Mesenchymal stem cell (in vitro differentiated cells and primary cell): ENCODE data around the gene IL17RC. TPM values are rescaled to one million over a fixed set of nuclear protein-coding genes. Genes with fewer than 3 reads are reported as not detected.
A peak's percentile ranks its signal among the peaks of the same experiment; 100 is the strongest.

ENCODE experiments used
- DNase-seq: peaks from one replicate; pipeline ENCODE4 v3.0.0-alpha.2; 2013
- H2AFZ ChIP-seq: one replicate; pipeline ENCODE4 v1.6.1; 2013; ENCODE audit warnings: low read depth, mild to moderate bottlenecking, control low read depth, inconsistent platforms, low read length, moderate library complexity
- H2AK5ac ChIP-seq: 2 replicates; pipeline ENCODE4 v1.6.1; 2013; ENCODE audit warnings: low read length, moderate library complexity, mild to moderate bottlenecking, inconsistent platforms; ENCODE audit not compliant: severe bottlenecking
- H2BK120ac ChIP-seq: one replicate; pipeline ENCODE4 v1.6.1; 2013; ENCODE audit warnings: low read depth, mild to moderate bottlenecking, inconsistent platforms, low read length, moderate library complexity
- H2BK12ac ChIP-seq, 2 experiments: one replicate each; pipeline ENCODE4 v1.6.1; 2013; ENCODE audit warnings: inconsistent platforms in 2 of 2, low read length in 2 of 2, mild to moderate bottlenecking in 2 of 2, moderate library complexity in 2 of 2, control low read depth in 1 of 2
- H2BK15ac ChIP-seq: one replicate; pipeline ENCODE4 v1.6.1; 2013; ENCODE audit warnings: mild to moderate bottlenecking, low read depth, inconsistent platforms; ENCODE audit not compliant: poor library complexity, severe bottlenecking
- H2BK5ac ChIP-seq: 2 replicates; pipeline ENCODE4 v1.6.1; 2013; ENCODE audit warnings: low read depth, mild to moderate bottlenecking, low read length, control low read depth, inconsistent platforms; ENCODE audit not compliant: poor library complexity, severe bottlenecking
- H3K14ac ChIP-seq, 2 experiments: one replicate each; pipeline ENCODE4 v1.6.1; 2013; ENCODE audit warnings: inconsistent platforms in 2 of 2, low read length in 2 of 2, control low read depth in 1 of 2, mild to moderate bottlenecking in 1 of 2, moderate library complexity in 1 of 2
- H3K18ac ChIP-seq, 2 experiments: one replicate each; pipeline ENCODE4 v1.6.1; 2013; ENCODE audit warnings: inconsistent platforms in 2 of 2, low read length in 2 of 2, control low read depth in 1 of 2, low read depth in 1 of 2, mild to moderate bottlenecking in 1 of 2
- H3K23ac ChIP-seq, 2 experiments: one replicate each; pipeline ENCODE4 v1.6.1; 2013; ENCODE audit warnings: inconsistent platforms in 2 of 2, low read length in 2 of 2, mild to moderate bottlenecking in 2 of 2, moderate library complexity in 2 of 2, control low read depth in 1 of 2
- H3K27ac ChIP-seq: 2 replicates; pipeline ENCODE4 v1.5.1; 2013; ENCODE audit warnings: mild to moderate bottlenecking, moderate library complexity, low read length, control low read depth, inconsistent platforms; ENCODE audit not compliant: poor library complexity, severe bottlenecking
- H3K27me3 ChIP-seq, 2 experiments: 2 replicates each; pipeline versions ENCODE4 v1.6.1 to v1.7.0; 2013; ENCODE audit warnings: low read length in 2 of 2, mild to moderate bottlenecking in 2 of 2, moderate library complexity in 2 of 2, control low read depth in 1 of 2, inconsistent platforms in 1 of 2; ENCODE audit not compliant: control insufficient read depth in 1 of 2, insufficient read depth in 1 of 2
- H3K36me3 ChIP-seq, 2 experiments: 2 replicates each; pipeline versions ENCODE4 v1.6.1 to v1.7.0; 2013; ENCODE audit warnings: low read length in 2 of 2, control low read depth in 1 of 2, inconsistent platforms in 1 of 2, low read depth in 1 of 2, mild to moderate bottlenecking in 1 of 2; ENCODE audit not compliant: insufficient read depth in 2 of 2, control insufficient read depth in 1 of 2
- H3K4ac ChIP-seq, 2 experiments: one replicate each; pipeline ENCODE4 v1.6.1; 2013; ENCODE audit warnings: inconsistent platforms in 2 of 2, low read length in 2 of 2, mild to moderate bottlenecking in 2 of 2, moderate library complexity in 2 of 2, control low read depth in 1 of 2, low read depth in 1 of 2
- H3K4me1 ChIP-seq: 2 replicates; pipeline ENCODE4 v1.6.1; 2013; ENCODE audit warnings: low read depth, low read length, control low read depth; ENCODE audit not compliant: control insufficient read depth, insufficient read depth
- H3K4me2 ChIP-seq: 2 replicates; pipeline ENCODE4 v1.6.1; 2013; ENCODE audit warnings: low read length, mild to moderate bottlenecking, inconsistent platforms; ENCODE audit not compliant: poor library complexity, severe bottlenecking
- H3K4me3 ChIP-seq, 2 experiments: 2 replicates each; pipeline versions ENCODE4 v1.5.1 to v1.7.0; 2013; ENCODE audit warnings: low read length in 2 of 2, mild to moderate bottlenecking in 2 of 2, control low read depth in 1 of 2, low read depth in 1 of 2; ENCODE audit not compliant: insufficient read depth in 1 of 2
- H3K79me1 ChIP-seq: replicated peaks from 2 replicates; pipeline ENCODE4 v1.6.1; 2013; ENCODE audit warnings: mild to moderate bottlenecking, control low read depth, low read length, inconsistent platforms; ENCODE audit not compliant: poor library complexity, severe bottlenecking
- H3K9ac ChIP-seq: 2 replicates; pipeline ENCODE4 v1.7.0; 2013; ENCODE audit warnings: mild to moderate bottlenecking, low read length, moderate library complexity
- H3K9me3 ChIP-seq: 2 replicates; pipeline ENCODE4 v1.7.0; 2013; ENCODE audit warnings: mild to moderate bottlenecking, low read length; ENCODE audit not compliant: control insufficient read depth
- H4K8ac ChIP-seq: one replicate; pipeline ENCODE4 v1.6.1; 2013; ENCODE audit warnings: inconsistent platforms, mild to moderate bottlenecking, low read length, moderate library complexity
- H4K91ac ChIP-seq: one replicate; pipeline ENCODE4 v1.6.1; 2013; ENCODE audit warnings: mild to moderate bottlenecking, low read length, inconsistent platforms
- WGBS: methylation state at CpG from one replicate; pipeline ENCODE4 v1.1.7; 2013; ENCODE audit warnings: mixed read lengths; 5-methylcytosine and 5-hydroxymethylcytosine counted together
- polyA plus RNA-seq, 2 experiments: library from polyadenylated mRNA; stranded (reverse); fragments of 200-250 nt; gene quantifications; one replicate each; pipeline ENCODE4 v1.2.3, GENCODE V29; 2013

Gene IL17RC, protein sequence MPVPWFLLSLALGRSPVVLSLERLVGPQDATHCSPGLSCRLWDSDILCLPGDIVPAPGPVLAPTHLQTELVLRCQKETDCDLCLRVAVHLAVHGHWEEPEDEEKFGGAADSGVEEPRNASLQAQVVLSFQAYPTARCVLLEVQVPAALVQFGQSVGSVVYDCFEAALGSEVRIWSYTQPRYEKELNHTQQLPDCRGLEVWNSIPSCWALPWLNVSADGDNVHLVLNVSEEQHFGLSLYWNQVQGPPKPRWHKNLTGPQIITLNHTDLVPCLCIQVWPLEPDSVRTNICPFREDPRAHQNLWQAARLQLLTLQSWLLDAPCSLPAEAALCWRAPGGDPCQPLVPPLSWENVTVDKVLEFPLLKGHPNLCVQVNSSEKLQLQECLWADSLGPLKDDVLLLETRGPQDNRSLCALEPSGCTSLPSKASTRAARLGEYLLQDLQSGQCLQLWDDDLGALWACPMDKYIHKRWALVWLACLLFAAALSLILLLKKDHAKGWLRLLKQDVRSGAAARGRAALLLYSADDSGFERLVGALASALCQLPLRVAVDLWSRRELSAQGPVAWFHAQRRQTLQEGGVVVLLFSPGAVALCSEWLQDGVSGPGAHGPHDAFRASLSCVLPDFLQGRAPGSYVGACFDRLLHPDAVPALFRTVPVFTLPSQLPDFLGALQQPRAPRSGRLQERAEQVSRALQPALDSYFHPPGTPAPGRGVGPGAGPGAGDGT
- polyA plus RNA-seq (2013, experiment 1 of 2): 31.0 TPM
- polyA plus RNA-seq (2013, experiment 2 of 2): 31.2 TPM

DNA sequence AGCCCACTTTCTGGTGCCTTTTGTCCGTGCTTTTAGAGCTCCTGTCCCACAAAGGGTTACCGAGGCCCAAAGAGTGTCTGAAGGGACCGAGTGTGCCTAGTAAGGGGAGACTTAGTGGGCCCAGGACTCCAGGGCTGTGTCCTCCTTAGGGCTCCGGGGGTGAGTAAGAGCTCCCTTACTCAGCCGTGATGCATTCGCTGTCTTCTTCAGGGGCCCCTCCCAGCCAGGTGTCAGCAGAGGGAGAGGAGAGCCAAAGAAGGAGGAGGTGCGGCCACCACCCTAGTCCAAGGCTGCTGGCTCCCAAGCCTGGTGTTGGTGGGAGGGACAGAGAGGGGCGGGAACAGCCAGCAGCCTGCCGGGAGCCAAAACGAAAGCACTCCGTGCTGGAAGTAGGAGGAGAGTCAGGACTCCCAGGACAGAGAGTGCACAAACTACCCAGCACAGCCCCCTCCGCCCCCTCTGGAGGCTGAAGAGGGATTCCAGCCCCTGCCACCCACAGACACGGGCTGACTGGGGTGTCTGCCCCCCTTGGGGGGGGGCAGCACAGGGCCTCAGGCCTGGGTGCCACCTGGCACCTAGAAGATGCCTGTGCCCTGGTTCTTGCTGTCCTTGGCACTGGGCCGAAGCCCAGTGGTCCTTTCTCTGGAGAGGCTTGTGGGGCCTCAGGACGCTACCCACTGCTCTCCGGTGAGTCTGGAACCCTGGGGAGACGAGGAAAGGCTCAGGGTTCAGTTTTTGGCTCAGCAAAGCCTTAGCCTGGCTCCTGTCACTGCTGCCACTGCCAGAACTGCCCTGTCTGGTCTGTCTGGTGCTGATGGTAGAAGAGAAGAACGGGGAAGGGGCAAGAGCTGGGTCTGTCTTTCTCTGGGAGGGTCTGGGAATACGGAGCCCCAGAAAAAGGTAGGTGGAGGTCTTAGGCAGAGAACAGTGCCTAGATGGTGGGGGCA is at the start of gene IL17RC:
IL17RC (plus strand) TSS at position 365 of the 947 bp plus-strand sequence; CDS start at position 583, 218 bp downstream.
- Histone ChIP-seq H2BK120ac (peak within 1 kb of the TSS; percentile 94), H2AK5ac (peak within 1 kb of the TSS; percentile 46), H3K18ac (peak within 1 kb of the TSS; percentile 95 to 97), H3K4me3 (peak within 1 kb of the TSS; percentile 76 to 82), H4K8ac (peak within 1 kb of the TSS; percentile 99), H3K4me1 (peaks cover 43% of the 10 kb centered on the region), H4K91ac (peak within 1 kb of the TSS; percentile 94), H2BK15ac (peak within 1 kb of the TSS; percentile 86), H3K14ac (peak within 1 kb of the TSS in 1 of 2 experiments; percentile 44), H2AFZ (peak within 1 kb of the TSS; percentile 46), H3K27ac (peak within 1 kb of the TSS; percentile 63), H2BK5ac (no peak within 1 kb of the TSS), H3K79me1 (peaks cover 15% of the 10 kb centered on the region), H3K27me3 (no peaks in the 10 kb centered on the region), H3K36me3 (peaks cover 10 to 11% of the 10 kb centered on the region in 2 experiments), H3K23ac (peak within 1 kb of the TSS in 1 of 2 experiments; percentile 60), H3K4me2 (peak within 1 kb of the TSS; percentile 86), H2BK12ac (peak within 1 kb of the TSS; percentile 7 to 88), H3K9ac (peak within 1 kb of the TSS; percentile 91), H3K4ac (peak within 1 kb of the TSS; percentile 79 to 94), H3K9me3 (no peaks in the 10 kb centered on the region)
- DNase-seq: peak; percentile 92
- 17% methylated on average over 17 of the region's 19 CpGs for WGBS

DNA sequence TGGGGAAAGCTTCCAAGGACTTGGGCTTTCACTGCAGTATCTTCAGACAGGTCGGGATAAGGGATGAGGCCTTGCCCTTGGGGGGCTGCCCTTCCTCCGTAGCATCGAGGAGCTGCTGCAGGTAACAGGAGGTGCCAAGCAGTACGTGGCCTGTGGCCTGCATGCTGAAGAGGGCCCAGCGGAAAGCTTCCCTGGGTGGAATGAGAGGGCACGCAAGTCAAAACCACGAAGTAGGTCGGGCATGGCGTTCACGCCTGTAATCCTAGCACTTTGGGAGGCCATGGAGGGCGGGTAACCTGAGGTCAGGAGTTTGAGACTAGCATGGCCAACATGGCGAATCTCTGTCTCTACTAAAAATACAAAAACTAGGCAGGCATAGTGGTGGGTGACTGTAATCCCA is 49.8 kb upstream of the IL17RC start:
- Histone ChIP-seq H3K4me1 (peaks cover 23% of the 10 kb centered on the region), H3K4ac (peak overlapping the region in 1 of 2 experiments; percentile 55), H3K79me1 (no peaks in the 10 kb centered on the region), H3K36me3 (no peaks in the 10 kb centered on the region), H2AFZ (no peak overlapping the region), H3K9ac (no peak overlapping the region), H3K23ac (no peak overlapping the region), H3K4me3 (no peak overlapping the region), H2BK12ac (peak overlapping the region in 1 of 2 experiments; percentile 8), H2AK5ac (no peak overlapping the region), H3K4me2 (no peak overlapping the region), H3K14ac (peak overlapping the region in 1 of 2 experiments; percentile 4), H3K18ac (no peak overlapping the region), H3K27me3 (no peaks in the 10 kb centered on the region), H4K8ac (no peak overlapping the region), H2BK120ac (no peak overlapping the region), H4K91ac (no peak overlapping the region), H2BK5ac (no peak overlapping the region), H3K27ac (no peak overlapping the region), H3K9me3 (no peaks in the 10 kb centered on the region), H2BK15ac (no peak overlapping the region)
- no peak for DNase-seq
- WGBS: 95% methylated on average over 11 of the region's 12 CpGs

DNA sequence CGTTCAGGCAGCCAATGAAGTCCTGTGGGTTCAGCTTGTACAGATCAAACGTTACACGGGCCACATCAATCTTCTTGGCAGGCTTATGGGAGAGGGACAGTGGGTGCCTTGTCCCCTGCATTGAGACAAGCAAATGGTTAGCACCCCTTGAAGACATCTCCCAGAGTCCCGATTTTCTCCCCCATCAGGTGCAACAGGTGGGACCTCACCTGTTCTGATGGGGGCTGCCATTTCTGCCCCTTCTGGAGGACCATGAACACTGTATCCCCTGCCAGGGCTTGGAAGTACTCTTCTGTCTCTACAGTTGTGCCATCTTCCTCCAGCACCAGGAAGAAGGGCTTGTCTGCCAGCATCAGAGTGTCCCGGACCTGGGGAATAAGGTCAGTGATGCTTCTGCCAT is 46.9 kb upstream of the IL17RC start:
- H3K9ac ChIP-seq: no peak overlapping the region
- H3K27ac ChIP-seq: no peak overlapping the region
- no peak overlapping the region for H3K14ac ChIP-seq
- H2AFZ ChIP-seq: no peak overlapping the region
- peak overlapping the region in 1 of 2 experiments; percentile 39 for H2BK12ac ChIP-seq
- no peak overlapping the region for H2BK120ac ChIP-seq
- DNase-seq: no peak
- H3K9me3 ChIP-seq: no peaks in the 10 kb centered on the region
- H3K36me3 ChIP-seq: no peaks in the 10 kb centered on the region
- no peak overlapping the region for H3K4me3 ChIP-seq
- no peaks in the 10 kb centered on the region for H3K79me1 ChIP-seq
- no peak overlapping the region for H3K4ac ChIP-seq
- no peak overlapping the region for H2BK5ac ChIP-seq
- H4K8ac ChIP-seq: no peak overlapping the region
- H3K23ac ChIP-seq: no peak overlapping the region
- 92% methylated on average over 5 of the region's 5 CpGs for WGBS
- H3K27me3 ChIP-seq: no peaks in the 10 kb centered on the region
- no peak overlapping the region for H3K4me2 ChIP-seq
- peaks cover 3% of the 10 kb centered on the region for H3K4me1 ChIP-seq
- H2BK15ac ChIP-seq: no peak overlapping the region
- H2AK5ac ChIP-seq: no peak overlapping the region
- H4K91ac ChIP-seq: peak overlapping the region; percentile 39
- no peak overlapping the region for H3K18ac ChIP-seq
